OCI-LY3 (cell line): ENCODE measurements around the gene NACC1.

Source experiments
- EZH2phosphoT487 ChIP-seq: fragments of 200-600 bp; shearing (Covaris generic); IDR thresholded peaks from 2 replicates; pipeline ENCODE4 v1.6.1; 2018; ENCODE audit warnings: antibody characterized with exemption, mixed run types, low read depth
- TF ChIP-seq, protein P1 (sequence below): fragments of 200-600, 300-600 bp; sonication (generic); IDR thresholded peaks from 2 replicates; pipeline ENCODE4 v1.5.1; 2014; ENCODE audit warnings: antibody characterized with exemption, low read length, low read depth

DNA sequence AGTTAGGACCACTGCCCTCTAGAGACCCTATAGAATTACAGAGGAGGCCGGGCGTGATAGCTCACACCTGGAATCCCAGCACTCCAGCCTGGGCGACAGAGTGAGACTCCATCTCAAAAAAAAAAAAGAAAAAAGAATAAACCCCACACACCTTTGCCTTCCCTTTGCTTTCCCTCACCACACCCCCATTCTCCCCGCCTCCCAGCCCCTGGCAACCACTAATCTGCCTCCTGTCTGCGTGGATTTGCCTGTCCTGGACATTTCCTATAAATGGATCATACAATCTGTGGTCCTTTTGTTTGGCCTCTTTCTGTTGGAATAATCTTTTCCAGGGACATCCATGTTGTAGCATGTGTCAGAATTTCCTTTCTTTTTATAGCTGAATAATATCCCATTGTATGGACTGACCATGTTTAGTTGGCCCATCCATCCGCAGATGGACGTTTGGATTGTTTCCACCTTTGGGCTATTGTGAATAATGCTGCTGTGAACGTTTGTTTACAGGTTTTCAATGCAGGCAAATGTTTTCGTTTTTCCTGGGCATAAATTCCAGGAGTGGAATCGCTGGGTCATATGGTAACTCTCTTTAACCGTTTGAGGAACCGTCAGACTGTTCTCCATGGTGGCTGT, 15.3 kb downstream of the NACC1 start:
- TF ChIP-seq, protein P1, sequence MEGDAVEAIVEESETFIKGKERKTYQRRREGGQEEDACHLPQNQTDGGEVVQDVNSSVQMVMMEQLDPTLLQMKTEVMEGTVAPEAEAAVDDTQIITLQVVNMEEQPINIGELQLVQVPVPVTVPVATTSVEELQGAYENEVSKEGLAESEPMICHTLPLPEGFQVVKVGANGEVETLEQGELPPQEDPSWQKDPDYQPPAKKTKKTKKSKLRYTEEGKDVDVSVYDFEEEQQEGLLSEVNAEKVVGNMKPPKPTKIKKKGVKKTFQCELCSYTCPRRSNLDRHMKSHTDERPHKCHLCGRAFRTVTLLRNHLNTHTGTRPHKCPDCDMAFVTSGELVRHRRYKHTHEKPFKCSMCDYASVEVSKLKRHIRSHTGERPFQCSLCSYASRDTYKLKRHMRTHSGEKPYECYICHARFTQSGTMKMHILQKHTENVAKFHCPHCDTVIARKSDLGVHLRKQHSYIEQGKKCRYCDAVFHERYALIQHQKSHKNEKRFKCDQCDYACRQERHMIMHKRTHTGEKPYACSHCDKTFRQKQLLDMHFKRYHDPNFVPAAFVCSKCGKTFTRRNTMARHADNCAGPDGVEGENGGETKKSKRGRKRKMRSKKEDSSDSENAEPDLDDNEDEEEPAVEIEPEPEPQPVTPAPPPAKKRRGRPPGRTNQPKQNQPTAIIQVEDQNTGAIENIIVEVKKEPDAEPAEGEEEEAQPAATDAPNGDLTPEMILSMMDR = no peak
- TF ChIP-seq EZH2phosphoT487 = no peak
